HepG2 (cell line): ENCODE data around the gene ZNF25.

Experiments
- CBX1 ChIP-seq: IDR thresholded peaks from one replicate; pipeline ENCODE4 v1.6.1; 2016; ENCODE audit warnings: antibody characterized with exemption, low read depth
- GABPA ChIP-seq, 2 experiments: IDR thresholded peaks; 2 replicates each; pipeline ENCODE4 v1.6.1; 2011 to 2016; ENCODE audit warnings: low read depth in 2 of 2, low read length in 1 of 2, missing biosample characterization in 1 of 2, missing genetic modification characterization in 1 of 2
- JUNB ChIP-seq: sonication (generic); formaldehyde crosslinking; IDR thresholded peaks from 2 replicates; pipeline ENCODE4 v1.8.0; 2022; ENCODE audit warnings: missing genetic modification reagents, mild to moderate bottlenecking, borderline replicate concordance
- NKX3-1 ChIP-seq: sonication (generic); formaldehyde crosslinking; IDR thresholded peaks from 2 replicates; pipeline ENCODE4 v1.5.0; 2020; ENCODE audit warnings: missing genetic modification reagents
- POLR2A ChIP-seq, 2 experiments: IDR thresholded peaks; 2 replicates each; pipeline ENCODE4 v1.6.1; 2011; ENCODE audit warnings: low read depth in 2 of 2, low read length in 2 of 2, mild to moderate bottlenecking in 1 of 2, moderate library complexity in 1 of 2; ENCODE audit not compliant: insufficient read depth in 1 of 2
- RAD51 ChIP-seq: fragments of 450-650 bp; IDR thresholded peaks from 2 replicates; pipeline ENCODE4 v1.6.1; 2016; ENCODE audit warnings: borderline replicate concordance
- ZBTB7A ChIP-seq: sonication (generic); formaldehyde crosslinking; IDR thresholded peaks from 2 replicates; pipeline ENCODE4 v1.8.0; 2022; ENCODE audit warnings: mild to moderate bottlenecking, missing genetic modification reagents
- TF ChIP-seq, protein P1 (sequence below): sonication (generic); formaldehyde crosslinking; IDR thresholded peaks from 2 replicates; pipeline ENCODE4 v1.5.0; 2020; ENCODE audit warnings: mild to moderate bottlenecking, missing genetic modification reagents, moderate library complexity

GRCh38 chr10:38007991-38008390 is 31.5 kb upstream of the ZNF25 start:
- TF ChIP-seq ZBTB7A (CRISPR knock-in tag): no peak
- no peak for TF ChIP-seq POLR2A (IDR thresholded peaks at IDR 0.05; ENCODE audit: insufficient read depth in 1 of 2, low read depth in 2 of 2, low read length in 2 of 2)
- TF ChIP-seq, protein P1, sequence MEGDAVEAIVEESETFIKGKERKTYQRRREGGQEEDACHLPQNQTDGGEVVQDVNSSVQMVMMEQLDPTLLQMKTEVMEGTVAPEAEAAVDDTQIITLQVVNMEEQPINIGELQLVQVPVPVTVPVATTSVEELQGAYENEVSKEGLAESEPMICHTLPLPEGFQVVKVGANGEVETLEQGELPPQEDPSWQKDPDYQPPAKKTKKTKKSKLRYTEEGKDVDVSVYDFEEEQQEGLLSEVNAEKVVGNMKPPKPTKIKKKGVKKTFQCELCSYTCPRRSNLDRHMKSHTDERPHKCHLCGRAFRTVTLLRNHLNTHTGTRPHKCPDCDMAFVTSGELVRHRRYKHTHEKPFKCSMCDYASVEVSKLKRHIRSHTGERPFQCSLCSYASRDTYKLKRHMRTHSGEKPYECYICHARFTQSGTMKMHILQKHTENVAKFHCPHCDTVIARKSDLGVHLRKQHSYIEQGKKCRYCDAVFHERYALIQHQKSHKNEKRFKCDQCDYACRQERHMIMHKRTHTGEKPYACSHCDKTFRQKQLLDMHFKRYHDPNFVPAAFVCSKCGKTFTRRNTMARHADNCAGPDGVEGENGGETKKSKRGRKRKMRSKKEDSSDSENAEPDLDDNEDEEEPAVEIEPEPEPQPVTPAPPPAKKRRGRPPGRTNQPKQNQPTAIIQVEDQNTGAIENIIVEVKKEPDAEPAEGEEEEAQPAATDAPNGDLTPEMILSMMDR (CRISPR knock-in tag): no peak
- TF ChIP-seq JUNB (CRISPR knock-in tag): no peak
- no peak for TF ChIP-seq GABPA (IDR thresholded peaks at IDR 0.05; ENCODE audit: low read depth, low read length)
- no peak for TF ChIP-seq GABPA (CRISPR knock-in tag; IDR thresholded peaks at IDR 0.05; ENCODE audit: low read depth)
- TF ChIP-seq CBX1: no peak
- TF ChIP-seq NKX3-1: no peak
- TF ChIP-seq RAD51: no peak
